GM21576 (cell line): ENCODE results near the gene ZP2.
"Not testable (repeated sequence)": the region's sequence is repeated elsewhere in the genome, so short reads cannot be mapped to it uniquely, and the experiment has no call there.

Experiments
- ATAC-seq: cut with Tn5 transposase; IDR thresholded peaks from one replicate; pipeline ENCODE4 v1.9.1; 2021; ENCODE audit warnings: mild to moderate bottlenecking, moderate library complexity; ENCODE audit not compliant: unreplicated experiment

ZP2 gene

GRCh38 chr16:21211486-21211885 is at the start of gene ZP2:
TSS of gene ZP2 (minus strand) at chr16:21211574. CDS start at chr16:21211547, 27 bp downstream.
- ATAC-seq = no peak

- ATAC-seq = no peak
These were observed 45.9 kb upstream of the ZP2 start for GRCh38 chr16:21257284-21257683.

- no peak for ATAC-seq
These were observed 45.3 kb upstream of the ZP2 start for GRCh38 chr16:21256636-21257035.

GRCh38 chr16:21253470-21253869 is 42.1 kb upstream of the ZP2 start:
- ATAC-seq = no peak

GRCh38 chr16:21250072-21250923 is 38.9 kb upstream of the ZP2 start:
- ATAC-seq = no peak

- not testable (repeated sequence) for ATAC-seq
These were observed 36.8 kb upstream of the ZP2 start for GRCh38 chr16:21248179-21248578.

- ATAC-seq = no peak
These were observed 33.3 kb upstream of the ZP2 start for GRCh38 chr16:21244518-21245215.

GRCh38 chr16:21242756-21243155 is 31.4 kb upstream of the ZP2 start:
- no peak for ATAC-seq

GRCh38 chr16:21239646-21240045 is 28.3 kb upstream of the ZP2 start:
- ATAC-seq = no peak

GRCh38 chr16:21236831-21237230 is 25.5 kb upstream of the ZP2 start:
- no peak for ATAC-seq

GRCh38 chr16:21235199-21235585 is 23.8 kb upstream of the ZP2 start:
- no peak for ATAC-seq

GRCh38 chr16:21233521-21234150 is 22.3 kb upstream of the ZP2 start, which contains the start of gene ANKS4B:
TSS of gene ANKS4B (plus strand) at chr16:21233699. CDS start at chr16:21233738, 39 bp downstream.
- no peak for ATAC-seq

- ATAC-seq = no peak
These were observed 21.7 kb upstream of the ZP2 start for GRCh38 chr16:21233045-21233520.

GRCh38 chr16:21228361-21228872 is 17.0 kb upstream of the ZP2 start:
- no peak for ATAC-seq

GRCh38 chr16:21227866-21228265 is 16.5 kb upstream of the ZP2 start:
- no peak for ATAC-seq

GRCh38 chr16:21226749-21227148 is 15.4 kb upstream of the ZP2 start:
- no peak for ATAC-seq

GRCh38 chr16:21224800-21225199 is 13.4 kb upstream of the ZP2 start:
- no peak for ATAC-seq

GRCh38 chr16:21223787-21224186 is 12.4 kb upstream of the ZP2 start:
- ATAC-seq = no peak

- no peak for ATAC-seq
These were observed 11.3 kb upstream of the ZP2 start for GRCh38 chr16:21222495-21223337.

- no peak for ATAC-seq
These were observed 8.2 kb upstream of the ZP2 start for GRCh38 chr16:21219551-21219950.
